HG03342 (cell line): ENCODE data around the gene NHP2.
A peak's percentile ranks its signal among the peaks of the same experiment; 100 is the strongest.

ENCODE experiments used
- ATAC-seq: cut with Tn5 transposase; IDR thresholded peaks from one replicate; pipeline ENCODE4 v1.9.1; 2021; ENCODE audit warnings: mild to moderate bottlenecking, moderate library complexity; ENCODE audit not compliant: unreplicated experiment

NHP2 gene

GRCh38 chr5:178115136-178115813 lies 38.4 kb downstream of the NHP2 start:
- no peak for ATAC-seq

- no peak for ATAC-seq
These were observed 39.2 kb downstream of the NHP2 start for GRCh38 chr5:178114325-178115135.

DNA sequence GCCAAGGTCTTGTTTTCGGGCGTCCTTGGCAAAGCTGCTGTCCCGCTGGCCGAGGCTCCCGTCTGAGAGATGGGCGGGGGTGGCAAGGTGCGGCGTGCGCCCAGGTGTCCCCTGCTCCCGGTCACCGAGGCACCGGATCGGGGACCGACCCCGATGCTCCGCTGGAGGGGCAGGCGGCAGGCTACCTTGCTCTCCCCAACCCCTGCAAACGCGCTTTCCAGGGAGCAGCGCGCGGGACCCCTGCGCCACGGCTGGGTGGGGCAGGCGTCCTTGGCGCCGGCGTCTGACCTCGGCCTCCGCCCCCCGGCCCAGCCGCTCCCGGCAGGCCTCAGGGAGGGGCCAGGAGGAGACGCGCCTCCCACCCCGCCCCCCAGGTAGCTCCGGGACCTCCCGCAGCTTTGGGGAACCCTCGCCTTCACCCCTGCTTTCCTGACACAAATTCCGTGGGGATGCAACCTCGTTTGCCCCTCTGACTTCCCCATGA lies 39.8 kb downstream of the NHP2 start:
- ATAC-seq: no peak

GRCh38 chr5:178113141-178113787 lies 40.4 kb downstream of the NHP2 start, which contains the start of gene N4BP3:
N4BP3 (plus strand) TSS chr5:178113532; CDS start chr5:178119584, 6,052 bp downstream.
- peak; percentile 62 for ATAC-seq

DNA sequence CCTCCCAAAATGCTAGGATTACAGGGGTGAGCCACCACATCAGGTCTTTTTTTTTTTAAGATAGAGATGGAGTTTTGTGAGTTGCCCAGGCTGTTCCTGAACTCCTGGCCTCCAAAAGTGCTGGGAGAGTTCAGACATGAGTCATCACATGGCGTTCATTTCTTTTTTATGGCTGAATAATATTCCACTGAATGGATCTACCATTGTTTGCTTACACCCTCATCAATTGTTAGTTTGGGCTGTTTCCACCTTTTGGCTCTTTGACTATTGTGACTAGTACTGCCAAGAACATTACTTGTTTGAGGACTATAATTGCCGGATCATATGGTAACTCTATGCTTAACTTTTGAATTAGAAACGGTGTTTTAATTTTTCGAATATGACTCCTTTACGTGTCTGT lies 41.1 kb downstream of the NHP2 start:
- ATAC-seq: no peak

DNA sequence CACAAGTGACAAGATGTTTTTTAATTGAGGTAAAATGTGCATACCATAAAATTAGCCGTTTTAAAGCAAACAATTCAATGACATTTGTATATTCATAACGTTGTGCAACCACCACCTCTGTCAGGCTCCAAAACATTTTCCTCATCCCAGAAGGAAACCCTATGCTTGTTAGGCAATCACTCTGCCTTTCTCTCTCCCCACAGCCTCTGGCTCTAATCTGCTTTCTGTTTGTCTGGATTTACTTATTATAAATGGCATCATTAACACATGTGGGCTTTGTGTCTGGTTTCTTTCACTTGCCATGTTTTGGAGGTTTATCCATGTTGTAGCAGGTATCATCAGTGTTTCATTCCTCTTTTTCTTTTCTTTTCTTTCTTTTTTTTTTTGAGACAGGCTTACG lies 41.8 kb downstream of the NHP2 start:
- no peak for ATAC-seq

DNA sequence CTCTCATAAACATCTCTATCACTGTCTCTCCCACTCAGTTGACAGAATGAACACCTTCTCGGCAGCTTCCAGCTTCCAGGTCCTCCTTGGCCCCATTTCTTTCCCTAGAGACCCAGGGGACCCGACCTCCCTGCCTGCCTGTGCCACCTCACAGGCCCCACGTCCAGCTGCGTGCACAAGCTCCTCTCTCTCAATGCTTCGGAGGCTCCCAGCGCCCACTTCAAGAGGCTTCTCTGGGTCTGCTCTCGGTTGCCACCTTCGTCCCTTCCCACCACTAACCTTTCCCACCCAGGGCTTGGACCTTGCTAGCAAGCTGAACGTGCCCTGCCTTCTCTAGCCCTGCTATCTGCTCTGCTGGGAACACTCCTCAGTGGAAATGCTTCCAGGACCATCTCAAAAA lies 43.2 kb downstream of the NHP2 start:
- no peak for ATAC-seq

DNA sequence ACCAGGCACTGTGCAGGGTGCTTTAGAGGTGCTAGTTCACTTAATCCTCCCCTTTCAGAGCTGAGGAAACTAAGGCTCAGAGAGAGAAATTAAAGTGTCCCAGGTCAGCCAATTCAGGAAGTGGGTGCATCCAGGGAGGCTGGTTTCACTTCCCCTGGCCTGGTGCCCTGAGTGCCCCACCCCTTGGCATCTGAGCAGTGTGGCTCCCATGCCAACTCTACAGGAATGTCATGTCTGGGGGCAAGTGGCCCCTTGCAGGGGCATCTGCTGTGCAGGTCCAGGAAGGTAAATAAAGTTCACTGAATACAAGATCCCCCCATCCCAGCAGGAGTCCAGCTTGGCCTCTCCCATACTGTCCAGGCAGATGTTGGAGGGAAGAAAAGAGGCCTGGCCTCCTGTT lies 44.7 kb downstream of the NHP2 start:
- no peak for ATAC-seq

GRCh38 chr5:178108446-178108845 lies 45.2 kb downstream of the NHP2 start:
- no peak for ATAC-seq

DNA sequence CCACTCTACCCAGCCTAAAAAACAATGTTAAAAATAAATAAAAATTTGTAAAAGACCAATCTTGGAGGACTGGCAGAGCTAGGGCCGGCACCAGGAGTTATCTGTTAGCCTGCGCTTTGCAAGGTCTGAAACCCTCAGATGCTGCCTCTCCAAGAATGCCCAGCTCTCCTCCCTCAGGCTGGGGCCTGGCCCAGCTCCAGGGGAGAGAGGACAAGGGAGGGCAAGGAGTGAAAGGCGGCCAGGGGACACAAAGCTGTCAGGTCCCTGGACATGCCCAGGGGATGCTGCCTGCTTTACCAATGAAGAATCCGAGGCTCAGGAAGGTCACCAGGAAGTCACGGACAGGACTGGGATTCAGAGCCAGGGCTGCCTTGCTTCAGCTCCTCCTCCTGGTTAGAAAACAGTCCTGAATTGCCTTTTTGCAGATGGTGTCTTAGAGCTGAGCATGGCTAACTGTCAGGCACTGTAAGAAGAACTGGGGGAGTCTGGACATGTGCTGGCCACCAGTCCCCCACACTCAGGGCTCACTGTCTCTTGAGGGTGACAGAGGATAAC lies 45.9 kb downstream of the NHP2 start:
- no peak for ATAC-seq

- ATAC-seq: no peak
These were observed 47.0 kb downstream of the NHP2 start for GRCh38 chr5:178106556-178107239.

GRCh38 chr5:178106086-178106485 lies 47.6 kb downstream of the NHP2 start:
- ATAC-seq: no peak

- no peak for ATAC-seq
These were observed 49.2 kb downstream of the NHP2 start for GRCh38 chr5:178104492-178104891.

DNA sequence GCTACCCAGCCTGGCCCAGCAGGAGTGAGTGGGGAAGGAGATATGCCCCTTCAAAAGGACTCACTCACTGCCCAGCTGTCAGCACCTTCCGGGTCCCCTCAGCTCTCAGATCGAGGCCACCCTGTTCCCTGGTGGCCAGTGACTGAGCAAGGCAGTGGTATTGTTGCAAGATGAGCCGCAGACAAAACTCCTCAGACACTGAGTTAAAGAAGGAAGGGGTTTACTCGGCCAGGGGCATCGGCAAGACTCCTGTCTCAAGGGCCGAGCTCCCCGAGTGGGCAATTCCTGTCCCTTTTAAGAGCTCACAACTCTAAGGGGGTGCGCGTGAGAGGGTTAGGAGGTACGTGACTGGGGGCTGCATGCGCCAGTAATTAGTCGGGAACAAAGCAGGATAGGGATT lies 50.1 kb downstream of the NHP2 start:
- no peak for ATAC-seq
